WTC11 (cell line): ENCODE data around the gene AKAP6. TPM values are rescaled to one million over a fixed set of nuclear protein-coding genes. Genes with fewer than 3 reads are reported as not detected.
A peak's percentile ranks its signal among the peaks of the same experiment; 100 is the strongest.
"Not testable (repeated sequence)": the region's sequence is repeated elsewhere in the genome, so short reads cannot be mapped to it uniquely, and the experiment has no call there.

Experiments used
- ATAC-seq: fragments of 200-7000 bp; cut with Tn5 transposase; 2 replicates; pipeline ENCODE4 v1.10.0; 2021; ENCODE audit warnings: mild to moderate bottlenecking, moderate library complexity
- CTCF ChIA-PET: fragments of 300-600 bp; sonication (Branson Sonifier 250); formaldehyde crosslinking; loops from one replicate; lab custom pipeline; 2021; ENCODE audit warnings: antibody characterized with exemption; lab: Charles Lee
- POLR2A ChIA-PET: fragments of 350-600 bp; sonication (Branson Sonifier 250); formaldehyde crosslinking; loops from one replicate; lab custom pipeline; 2021; ENCODE audit warnings: antibody characterized with exemption; lab: Charles Lee
- DNase-seq: peaks from one replicate; pipeline ENCODE4 v3.0.0; 2021; ENCODE audit warnings: low spot score
- H3K27ac Mint-ChIP-seq: 2 replicates; pipeline ENCODE4 v1.8.0; 2021; ENCODE audit warnings: mixed read lengths
- H3K27me3 Mint-ChIP-seq: 2 replicates; pipeline ENCODE4 v1.8.0; 2021; ENCODE audit warnings: low read depth, mild to moderate bottlenecking, moderate library complexity, mixed read lengths
- H3K36me3 Mint-ChIP-seq: 2 replicates; pipeline ENCODE4 v1.8.0; 2021; ENCODE audit warnings: mixed read lengths
- H3K4me1 Mint-ChIP-seq: 2 replicates; pipeline ENCODE4 v1.8.0; 2022; ENCODE audit warnings: mixed read lengths
- H3K4me3 Mint-ChIP-seq: 2 replicates; pipeline ENCODE4 v1.8.0; 2021; ENCODE audit warnings: mild to moderate bottlenecking, moderate library complexity, mixed read lengths
- H3K9me3 Mint-ChIP-seq: 2 replicates; pipeline ENCODE4 v1.8.0; 2021; ENCODE audit warnings: mixed read lengths
- E2F1 ChIP-seq: sonication (generic); formaldehyde crosslinking; IDR thresholded peaks from 2 replicates; pipeline ENCODE4 v1.8.0; 2022; ENCODE audit warnings: mild to moderate bottlenecking, missing genetic modification reagents
- ERG ChIP-seq: fragments of 250-450 bp; sonication (Bioruptor Pico); IDR thresholded peaks from 2 replicates; pipeline ENCODE4 v1.8.0; 2021; ENCODE audit warnings: mild to moderate bottlenecking
- FOXK1 ChIP-seq: sonication (generic); formaldehyde crosslinking; IDR thresholded peaks from 2 replicates; pipeline ENCODE4 v1.8.0; 2022; ENCODE audit warnings: mild to moderate bottlenecking, moderate library complexity, missing genetic modification reagents
- FOXP1 ChIP-seq: sonication (generic); formaldehyde crosslinking; IDR thresholded peaks from 2 replicates; pipeline ENCODE4 v1.8.0; 2022; ENCODE audit warnings: missing genetic modification reagents, mild to moderate bottlenecking, moderate library complexity, borderline replicate concordance
- HMGA2 ChIP-seq: fragments of 250-450 bp; sonication (Bioruptor Pico); IDR thresholded peaks from 2 replicates; pipeline ENCODE4 v1.4.0; 2021; ENCODE audit warnings: mild to moderate bottlenecking, moderate library complexity
- JAZF1 ChIP-seq: fragments of 250-450 bp; sonication (Bioruptor Pico); IDR thresholded peaks from 2 replicates; pipeline ENCODE4 v1.9.0; 2021; ENCODE audit warnings: moderate library complexity, mild to moderate bottlenecking, inconsistent platforms
- NR1H2 ChIP-seq: sonication (generic); formaldehyde crosslinking; IDR thresholded peaks from 2 replicates; pipeline ENCODE4 v1.9.0; 2021; ENCODE audit warnings: mild to moderate bottlenecking, moderate library complexity, missing genetic modification reagents
- SOX15 ChIP-seq: fragments of 250-450 bp; sonication (Bioruptor Pico); IDR thresholded peaks from 2 replicates; pipeline ENCODE4 v1.9.0; 2021; ENCODE audit warnings: mild to moderate bottlenecking
- TEAD4 ChIP-seq: sonication (generic); formaldehyde crosslinking; IDR thresholded peaks from 2 replicates; pipeline ENCODE4 v1.8.0; 2022; ENCODE audit warnings: mild to moderate bottlenecking, missing genetic modification reagents
- ZBTB43 ChIP-seq: sonication (generic); formaldehyde crosslinking; IDR thresholded peaks from 2 replicates; pipeline ENCODE4 v1.8.1; 2023; ENCODE audit warnings: mild to moderate bottlenecking, missing genetic modification reagents
- ZNF281 ChIP-seq: sonication (generic); formaldehyde crosslinking; IDR thresholded peaks from 2 replicates; pipeline ENCODE4 v1.8.0; 2023; ENCODE audit warnings: mild to moderate bottlenecking, missing genetic modification reagents
- ZNF423 ChIP-seq: fragments of 250-450 bp; sonication (Bioruptor Pico); IDR thresholded peaks from 2 replicates; pipeline ENCODE4 v2.1.2; 2022; ENCODE audit warnings: mild to moderate bottlenecking, moderate library complexity
- total RNA-seq: library from RNA; stranded (reverse); gene quantifications from 3 replicates; pipeline ENCODE4 v1.2.3, GENCODE V29; 2021

The AKAP6 gene
- total RNA-seq, 1 experiment from 2014 or later, result 0.63 TPM

- H3K4me3 Mint-ChIP-seq, ATAC-seq, H3K4me1 Mint-ChIP-seq, CTCF ChIA-PET, POLR2A ChIA-PET, DNase-seq, H3K36me3 Mint-ChIP-seq, H3K27ac Mint-ChIP-seq, H3K27me3 Mint-ChIP-seq: not testable (repeated sequence)
- H3K9me3 Mint-ChIP-seq, result peaks cover 33% of the 10 kb centered on the region
- peak; percentile 95 for TF ChIP-seq HMGA2 (CRISPR knock-in tag)
Observed at GRCh38 chr14:32387295-32387694, 58.2 kb downstream of the AKAP6 start.

- ChIA-PET POLR2A (no interaction called here), CTCF (interaction anchor here (0.6 kb wide), 1 partner anchor 74 kb away, joined by 3 read pairs; no protein-coding TSS in a partner anchor)
- ATAC-seq (no peak), DNase-seq (no peak)
- no peak overlapping the region for H3K4me3 Mint-ChIP-seq
- no peak overlapping the region for H3K27ac Mint-ChIP-seq
- no peak for TF ChIP-seq E2F1
- H3K9me3 Mint-ChIP-seq, result peaks cover 36% of the 10 kb centered on the region
- H3K27me3 Mint-ChIP-seq, result no peaks in the 10 kb centered on the region
- H3K4me1 Mint-ChIP-seq, result peaks cover 16% of the 10 kb centered on the region
- H3K36me3 Mint-ChIP-seq, result no peaks in the 10 kb centered on the region; the same call in 1 of the 2 replicates
Observed at GRCh38 chr14:32393119-32393518, 64.0 kb downstream of the AKAP6 start.

- peaks cover 32% of the 10 kb centered on the region for H3K9me3 Mint-ChIP-seq
- no peak for DNase-seq
- CTCF ChIA-PET, result no interaction called here
- H3K27ac Mint-ChIP-seq, result no peak overlapping the region
- H3K27me3 Mint-ChIP-seq, result no peaks in the 10 kb centered on the region
- ATAC-seq, result no peak
- peaks cover 19% of the 10 kb centered on the region for H3K4me1 Mint-ChIP-seq
- POLR2A ChIA-PET, result no interaction called here
- TF ChIP-seq ZNF281, result no peak
- TF ChIP-seq NR1H2 (CRISPR knock-in tag), result no peak
- no peak for TF ChIP-seq FOXK1
- no peak for TF ChIP-seq ERG (CRISPR knock-in tag)
- TF ChIP-seq SOX15 (CRISPR knock-in tag), result no peak
- TF ChIP-seq TEAD4 (CRISPR knock-in tag), result no peak
- H3K36me3 Mint-ChIP-seq, result no peaks in the 10 kb centered on the region; the same call in 1 of the 2 replicates
- H3K4me3 Mint-ChIP-seq, result no peak overlapping the region
Observed at GRCh38 chr14:32394038-32394437, 64.9 kb downstream of the AKAP6 start.

- no peak for DNase-seq
- H3K27me3 Mint-ChIP-seq, result no peaks in the 10 kb centered on the region
- H3K9me3 Mint-ChIP-seq, result peaks cover 7% of the 10 kb centered on the region; the same call in 1 of the 2 replicates
- no peak overlapping the region for H3K27ac Mint-ChIP-seq
- H3K4me1 Mint-ChIP-seq, result peaks cover 29% of the 10 kb centered on the region
- H3K4me3 Mint-ChIP-seq, result no peak overlapping the region
- H3K36me3 Mint-ChIP-seq, result no peaks in the 10 kb centered on the region
- ATAC-seq, result no peak
- TF ChIP-seq JAZF1 (CRISPR knock-in tag), result no peak
- TF ChIP-seq ZNF423, result no peak
- no peak for TF ChIP-seq ZBTB43
- TF ChIP-seq HMGA2 (CRISPR knock-in tag), result no peak
- TF ChIP-seq FOXP1 (CRISPR knock-in tag), result no peak
- POLR2A ChIA-PET, result no interaction called here
- CTCF ChIA-PET, result interaction anchor here (0.6 to 1.3 kb wide), 3 partner anchors 14 to 902 kb away, joined by 3 to 5 read pairs (median 3); no protein-coding TSS in a partner anchor
Observed at GRCh38 chr14:32396885-32397284, 67.8 kb downstream of the AKAP6 start.
